Small intestine (tissue), 4 donors: Measurements from ENCODE around the gene OR7E24. TPM values are rescaled to one million over a fixed set of nuclear protein-coding genes. Genes with fewer than 3 reads are reported as not detected.

Experiments
- polyA plus RNA-seq, 4 donors: library from polyadenylated mRNA; stranded (reverse) in 3 of 4; unstranded in 1 of 4; fragments of 200-250 nt in 3 of 4; fragments of 120-200 nt in 1 of 4; gene quantifications; one replicate each; pipeline versions ENCODE4 v1.2.1 to v1.2.3, GENCODE V29; 2013
- donor health status: healthy with polysubstance abuse.
- donor health status: Bipolar disorder and iron deficiency.
- donor health status: healthy.

OR7E24 gene
- polyA plus RNA-seq, 4 donors = not detected

Other genes with a start within 250 kb of the OR7E24 start
- under 1 TPM in 1 of 4 donors, not detected in 3; under 0.01 TPM for gene MUC16, start 240.5 kb upstream of the OR7E24 start, polyA plus RNA-seq
- not detected for gene OR1M1, start 163.9 kb upstream of the OR7E24 start, polyA plus RNA-seq
- not detected for gene OR7G2, start 143.5 kb upstream of the OR7E24 start, polyA plus RNA-seq
- gene OR7G1, start 135.2 kb upstream of the OR7E24 start, polyA plus RNA-seq = not detected
- not detected for gene OR7G3, start 124.0 kb upstream of the OR7E24 start, polyA plus RNA-seq
- 10 to 100 TPM; 15.2 to 35.1 (median 29.8) TPM for gene ZNF317, start 110.5 kb upstream of the OR7E24 start, polyA plus RNA-seq
- under 1 TPM in 2 of 4 donors, not detected in 2; 0.01 to 0.04 TPM for gene OR7D2, start 72.0 kb upstream of the OR7E24 start, polyA plus RNA-seq
- not detected for gene OR7D4, start 31.3 kb upstream of the OR7E24 start, polyA plus RNA-seq
- gene ZNF699, start 58.9 kb downstream of the OR7E24 start, polyA plus RNA-seq = 1 to 10 TPM in 3 of 4 donors, under 1 TPM in 1; 0.22 to 3.8 (median 1.4) TPM
- 1 to 10 TPM; 3.8 to 9.9 (median 7.1) TPM for gene ZNF559, start 73.2 kb downstream of the OR7E24 start, polyA plus RNA-seq
- 1 to 10 TPM in 2 of 4 donors, under 1 TPM in 1, not detected in 1; 0.27 to 2.6 (median 1.0) TPM for gene ZNF177, start 112.1 kb downstream of the OR7E24 start, polyA plus RNA-seq
- gene ZNF266, start 184.6 kb downstream of the OR7E24 start, polyA plus RNA-seq = 10 to 100 TPM; 14.2 to 59.7 (median 27.3) TPM
- gene ZNF560, start 247.7 kb downstream of the OR7E24 start, polyA plus RNA-seq = under 1 TPM in 1 of 4 donors, not detected in 3; 0.06 TPM